Osteoblast (primary cell): Measurements from ENCODE around the gene CAPN6. TPM values are rescaled to one million over a fixed set of nuclear protein-coding genes. Genes with fewer than 3 reads are reported as not detected.

Source experiments
- DNase-seq: peaks from one replicate; pipeline ENCODE4 v3.0.0; 2011; ENCODE audit warnings: low spot score, mixed read lengths; ENCODE audit not compliant: insufficient read length; ENCODE audit errors: missing footprints
- H2AFZ ChIP-seq: 2 replicates; pipeline ENCODE4 v1.6.0; 2011; ENCODE audit warnings: mild to moderate bottlenecking, low read length
- H3K27ac ChIP-seq: 2 replicates; pipeline ENCODE4 v1.5.1; 2011; ENCODE audit warnings: mild to moderate bottlenecking, low read depth, low read length, moderate library complexity
- H3K27me3 ChIP-seq: 2 replicates; pipeline ENCODE4 v1.6.0; 2012; ENCODE audit warnings: mild to moderate bottlenecking, control low read depth, inconsistent platforms, low read length, moderate library complexity; ENCODE audit not compliant: insufficient read depth
- H3K36me3 ChIP-seq: 2 replicates; pipeline ENCODE4 v1.5.1; 2011; ENCODE audit warnings: mild to moderate bottlenecking, low read length, control low read depth, moderate library complexity; ENCODE audit not compliant: insufficient read depth
- H3K4me1 ChIP-seq: 2 replicates; pipeline ENCODE4 v1.5.1; 2011; ENCODE audit warnings: mild to moderate bottlenecking, low read length, control low read depth, moderate library complexity; ENCODE audit not compliant: insufficient read depth
- H3K4me2 ChIP-seq: 2 replicates; pipeline ENCODE4 v1.6.0; 2011; ENCODE audit warnings: mild to moderate bottlenecking, low read length; ENCODE audit not compliant: insufficient read depth
- H3K4me3 ChIP-seq: fragments of 200-600 bp; sonication (generic); 3 replicates; pipeline ENCODE4 v1.5.1; 2012; ENCODE audit warnings: mild to moderate bottlenecking, low read length, inconsistent platforms; ENCODE audit not compliant: insufficient read depth
- H3K79me2 ChIP-seq: 2 replicates; pipeline ENCODE4 v1.6.0; 2012; ENCODE audit warnings: mild to moderate bottlenecking, low read length, control low read depth, inconsistent platforms; ENCODE audit not compliant: insufficient read depth
- H3K9me3 ChIP-seq: 2 replicates; pipeline ENCODE4 v1.5.1; 2011; ENCODE audit warnings: low read depth, low read length, control low read depth
- H4K20me1 ChIP-seq: 2 replicates; pipeline ENCODE4 v1.6.0; 2012; ENCODE audit warnings: mild to moderate bottlenecking, low read length, control low read depth; ENCODE audit not compliant: insufficient read depth
- CTCF ChIP-seq: IDR thresholded peaks from 2 replicates; pipeline ENCODE4 v1.5.1; 2011; ENCODE audit warnings: mild to moderate bottlenecking, low read depth, low read length, moderate library complexity; ENCODE audit errors: extremely low read depth
- total RNA-seq: library from RNA; depleted of rRNA; stranded (reverse); fragments of >200 nt; gene quantifications from 2 replicates; pipeline ENCODE4 v1.2.3, GENCODE V29; 2012

CAPN6 gene
- total RNA-seq, 1 donor: not detected

- H3K4me3 ChIP-seq: no peak overlapping the region
- H3K27ac ChIP-seq: no peak overlapping the region
- no peaks in the 10 kb centered on the region for H4K20me1 ChIP-seq
- H3K4me1 ChIP-seq: no peaks in the 10 kb centered on the region
- H3K36me3 ChIP-seq: no peaks in the 10 kb centered on the region
- H2AFZ ChIP-seq: no peak overlapping the region
- no peaks in the 10 kb centered on the region for H3K9me3 ChIP-seq
- DNase-seq: no peak
- no peak for TF ChIP-seq CTCF
- peaks cover 20% of the 10 kb centered on the region for H3K27me3 ChIP-seq
- no peak overlapping the region for H3K4me2 ChIP-seq
- H3K79me2 ChIP-seq: no peaks in the 10 kb centered on the region
These were observed 13.2 kb upstream of the CAPN6 start for GRCh38 chrX:111283446-111283845.

- H3K4me2 ChIP-seq: no peak overlapping the region
These were observed 12.7 kb upstream of the CAPN6 start for GRCh38 chrX:111282991-111283390.

GRCh38 chrX:111282139-111282538 lies 11.9 kb upstream of the CAPN6 start:
- no peak for DNase-seq
- TF ChIP-seq CTCF: no peak
- Histone ChIP-seq H3K36me3 (no peaks in the 10 kb centered on the region), H3K4me3 (no peak overlapping the region), H2AFZ (no peak overlapping the region), H3K27ac (no peak overlapping the region), H3K4me2 (no peak overlapping the region), H3K4me1 (no peaks in the 10 kb centered on the region), H3K9me3 (no peaks in the 10 kb centered on the region), H3K79me2 (no peaks in the 10 kb centered on the region), H3K27me3 (peaks cover 20% of the 10 kb centered on the region), H4K20me1 (no peaks in the 10 kb centered on the region)

More at GRCh38 chrX:111282991-111283390, 12.7 kb upstream of the CAPN6 start:
- no peaks in the 10 kb centered on the region for H3K4me1 ChIP-seq
- no peak for DNase-seq
- H3K27ac ChIP-seq: no peak overlapping the region
- H3K9me3 ChIP-seq: no peaks in the 10 kb centered on the region
- peaks cover 20% of the 10 kb centered on the region for H3K27me3 ChIP-seq
- TF ChIP-seq CTCF: no peak
- no peak overlapping the region for H2AFZ ChIP-seq
- no peak overlapping the region for H3K4me3 ChIP-seq
- H3K36me3 ChIP-seq: no peaks in the 10 kb centered on the region
- no peaks in the 10 kb centered on the region for H3K79me2 ChIP-seq
- no peaks in the 10 kb centered on the region for H4K20me1 ChIP-seq

- Histone ChIP-seq H3K4me2 (no peak overlapping the region), H3K27ac (no peak overlapping the region), H3K9me3 (no peaks in the 10 kb centered on the region), H3K36me3 (no peaks in the 10 kb centered on the region), H3K27me3 (peaks cover 41% of the 10 kb centered on the region), H3K79me2 (no peaks in the 10 kb centered on the region), H3K4me3 (no peak overlapping the region), H3K4me1 (no peaks in the 10 kb centered on the region), H2AFZ (no peak overlapping the region), H4K20me1 (no peaks in the 10 kb centered on the region)
- TF ChIP-seq CTCF: no peak
- DNase-seq: no peak
These were observed 1.8 kb downstream of the CAPN6 start for GRCh38 chrX:111268506-111268905.
